Adrenal gland (tissue), 12 donors: ENCODE results near the gene AMZ1. TPM values are rescaled to one million over a fixed set of nuclear protein-coding genes. Genes with fewer than 3 reads are reported as not detected.
"Not testable (repeated sequence)": the region's sequence is repeated elsewhere in the genome, so short reads cannot be mapped to it uniquely, and the experiment has no call there.

Experiments
- DNase-seq, 7 donors: peaks; one replicate each; pipeline ENCODE4 v3.0.0-alpha.2; 2019 to 2020
- H3K27ac ChIP-seq, 5 donors: fragments of 200-600 bp; sonication (generic) in 4 of 5; 1 replicate in 3 of 5; 2 replicates in 2 of 5; pipeline versions ENCODE4 v1.5.1 to v1.8.0; 2016 to 2020; ENCODE audit warnings: mild to moderate bottlenecking in 1 of 5
- H3K27me3 ChIP-seq: fragments of 200-600 bp; 2 replicates; pipeline ENCODE4 v1.8.0; 2021
- H3K36me3 ChIP-seq, 2 donors: fragments of 200-600 bp; replicated peaks in 1 of 2; 1 replicate in 1 of 2; 2 replicates in 1 of 2; pipeline versions ENCODE4 v1.5.1 to v1.8.0; 2018 to 2022
- H3K4me1 ChIP-seq, 2 donors: fragments of 200-600 bp; replicated peaks in 1 of 2; 1 replicate in 1 of 2; 2 replicates in 1 of 2; pipeline versions ENCODE4 v1.5.1 to v1.8.0; 2018 to 2021
- H3K4me3 ChIP-seq, 4 donors: fragments of 200-600 bp; sonication (generic) in 3 of 4; one replicate each; pipeline ENCODE4 v1.5.1; 2016 to 2018
- H3K9me3 ChIP-seq, 3 donors: fragments of 200-600 bp; sonication (generic) in 1 of 3; replicated peaks in 1 of 3; 1 replicate in 2 of 3; 2 replicates in 1 of 3; pipeline versions ENCODE4 v1.5.1 to v1.8.0; 2016 to 2021
- POLR2A ChIP-seq, 2 donors: fragments of 450-650 bp; IDR thresholded peaks; one replicate each; pipeline ENCODE4 v1.6.1; 2017; ENCODE audit warnings: antibody characterized with exemption in 2 of 2, mild to moderate bottlenecking in 2 of 2, moderate library complexity in 1 of 2
- WGBS, 4 donors: extraction: QIAGEN DNeasy Blood & Tissue Kit in 2 of 4; methylation state at CpG; one replicate each; pipeline versions ENCODE4 v1.1.5 to v1.1.7; 2013 to 2017; 5-methylcytosine and 5-hydroxymethylcytosine counted together
- intact Hi-C, 2 donors: fragments of 100-400 bp; cut with DNase I; formaldehyde crosslinking; loops; one replicate each; pipeline versions ENCODE4 v1.14.1 to v1.15.0; 2022 to 2023
- polyA plus RNA-seq, 3 donors: library from polyadenylated mRNA; stranded (reverse); fragments of 200-250 nt in 2 of 3; fragments of 350-450 nt in 1 of 3; fragmentation: Illumina TruSeq in 1 of 3; extraction: RNeasy Lipid Tissue Mini Kit (QIAGEN cat#74804) in 1 of 3; gene quantifications; one replicate each; pipeline ENCODE4 v1.2.3, GENCODE V29; 2013 to 2014
- total RNA-seq, 9 donors: library from RNA; depleted of rRNA in 4 of 9; stranded (reverse); fragments of >200 nt in 4 of 9; fragments of 120-200 nt in 1 of 9; fragmentation: NEBNext Ultra II Directional in 1 of 9; extraction: Animal tissue kit (Norgen Biotek cat#: 25700) in 1 of 9; gene quantifications; one replicate each; pipeline versions ENCODE4 v1.1.0 to v1.2.4, GENCODE V29; 2013 to 2023
- TF ChIP-seq, protein P1 (sequence below), 6 experiments: fragments of 450-650 bp in 4 of 6; fragments of 200-600 bp in 2 of 6; sonication (generic) in 1 of 6; IDR thresholded peaks; 1 replicate in 5 of 6; 2 replicates in 1 of 6; pipeline versions ENCODE4 v1.5.1 to v1.8.0; 2016 to 2021; ENCODE audit warnings: antibody characterized with exemption in 6 of 6, mild to moderate bottlenecking in 2 of 6, moderate library complexity in 1 of 6
- donor health status: healthy with polysubstance abuse.
- donor health status: Bipolar disorder and iron deficiency.
- donor health status: DM: yes; HTN: yes; CAD: no.
- donor health status: DM: no; HTN: no; CAD: no.
- donor health status: DM: no; HTN: no; CAD: no.
- donor health status: DM: yes; HTN: yes; CAD: no.

AMZ1 gene
- total and polyA plus RNA-seq, 12 donors, result 0.06 to 0.36 (median 0.11) TPM; not detected in 6

- Histone ChIP-seq H3K27ac (peak overlapping the region in 2 of 5 donors; percentile 79), H3K27me3 (no peaks in the 10 kb centered on the region), H3K36me3 (peaks cover 0 to 7% of the 10 kb centered on the region in 2 donors), H3K4me1 (peaks cover 0 to 35% of the 10 kb centered on the region in 2 donors), H3K4me3 (no peak overlapping the region), H3K9me3 (no peaks in the 10 kb centered on the region)
- intact Hi-C loops, result loop anchor here in 1 of 2 donors (10.0 kb wide), 1 partner anchor 61 kb away; no protein-coding TSS in a partner anchor
- WGBS, 4 donors, result 84 to 93% (median 87%) methylated on average over 23 to 24 of the region's 24 CpGs
- peak in 3 of 7 donors; percentile 21 to 51 (median 23) for DNase-seq
- TF ChIP-seq POLR2A (IDR thresholded peaks at IDR 0.05), result no peak
- TF ChIP-seq, protein P1, sequence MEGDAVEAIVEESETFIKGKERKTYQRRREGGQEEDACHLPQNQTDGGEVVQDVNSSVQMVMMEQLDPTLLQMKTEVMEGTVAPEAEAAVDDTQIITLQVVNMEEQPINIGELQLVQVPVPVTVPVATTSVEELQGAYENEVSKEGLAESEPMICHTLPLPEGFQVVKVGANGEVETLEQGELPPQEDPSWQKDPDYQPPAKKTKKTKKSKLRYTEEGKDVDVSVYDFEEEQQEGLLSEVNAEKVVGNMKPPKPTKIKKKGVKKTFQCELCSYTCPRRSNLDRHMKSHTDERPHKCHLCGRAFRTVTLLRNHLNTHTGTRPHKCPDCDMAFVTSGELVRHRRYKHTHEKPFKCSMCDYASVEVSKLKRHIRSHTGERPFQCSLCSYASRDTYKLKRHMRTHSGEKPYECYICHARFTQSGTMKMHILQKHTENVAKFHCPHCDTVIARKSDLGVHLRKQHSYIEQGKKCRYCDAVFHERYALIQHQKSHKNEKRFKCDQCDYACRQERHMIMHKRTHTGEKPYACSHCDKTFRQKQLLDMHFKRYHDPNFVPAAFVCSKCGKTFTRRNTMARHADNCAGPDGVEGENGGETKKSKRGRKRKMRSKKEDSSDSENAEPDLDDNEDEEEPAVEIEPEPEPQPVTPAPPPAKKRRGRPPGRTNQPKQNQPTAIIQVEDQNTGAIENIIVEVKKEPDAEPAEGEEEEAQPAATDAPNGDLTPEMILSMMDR (IDR thresholded peaks at IDR 0.05), result no peak
Observed at GRCh38 chr7:2734084-2734686, 46.2 kb downstream of the AMZ1 start.

GRCh38 chr7:2734751-2735571 lies 47.0 kb downstream of the AMZ1 start:
- Histone ChIP-seq H3K36me3 (peaks cover 0 to 7% of the 10 kb centered on the region in 2 donors), H3K27me3 (no peaks in the 10 kb centered on the region), H3K27ac (peak overlapping the region in 3 of 5 donors; percentile 27 to 79 (median 79)), H3K4me3 (no peak overlapping the region), H3K4me1 (peaks cover 0 to 35% of the 10 kb centered on the region in 2 donors), H3K9me3 (no peaks in the 10 kb centered on the region)
- DNase-seq, result peak in 6 of 7 donors; percentile 52 to 83 (median 54)
- 52 to 67% (median 60%) methylated on average over 14 to 33 of the region's 33 CpGs for whole genome bisulfite sequencing, 4 donors
- intact Hi-C loops, result loop anchor here in 1 of 2 donors (10.0 kb wide), 1 partner anchor 60 kb away; no protein-coding TSS in a partner anchor
- TF ChIP-seq POLR2A (IDR thresholded peaks at IDR 0.05), result peak in 1 of 2 donors; percentile 14
- TF ChIP-seq, protein P1 (IDR thresholded peaks at IDR 0.05), result no peak

- H3K4me3 ChIP-seq, result no peak overlapping the region
- peaks cover 0 to 7% of the 10 kb centered on the region in 2 donors for H3K36me3 ChIP-seq
- DNase-seq, result peak in 3 of 7 donors; percentile 1 to 52 (median 14)
- H3K4me1 ChIP-seq, result peaks cover 0 to 35% of the 10 kb centered on the region in 2 donors
- no peak for TF ChIP-seq POLR2A (IDR thresholded peaks at IDR 0.05)
- TF ChIP-seq, protein P1 (IDR thresholded peaks at IDR 0.05), result no peak
- no peaks in the 10 kb centered on the region for H3K27me3 ChIP-seq
- H3K9me3 ChIP-seq, result no peaks in the 10 kb centered on the region
- H3K27ac ChIP-seq, result peak overlapping the region in 1 of 5 donors; percentile 79
- intact Hi-C loops, result loop anchor here in 1 of 2 donors (10.0 kb wide), 1 partner anchor 59 kb away; no protein-coding TSS in a partner anchor
- WGBS, 4 donors, result 89 to 93% (median 89%) methylated on average over 13 of the region's 13 CpGs
Observed at GRCh38 chr7:2735744-2736143, 47.7 kb downstream of the AMZ1 start.

GRCh38 chr7:2736411-2736914 lies 48.5 kb downstream of the AMZ1 start:
- Histone ChIP-seq H3K27me3 (no peaks in the 10 kb centered on the region), H3K27ac (no peak overlapping the region), H3K36me3 (no peaks in the 10 kb centered on the region), H3K4me1 (peaks cover 0 to 35% of the 10 kb centered on the region in 2 donors), H3K4me3 (no peak overlapping the region), H3K9me3 (no peaks in the 10 kb centered on the region)
- TF ChIP-seq, protein P1 (IDR thresholded peaks at IDR 0.05), result no peak
- no peak for TF ChIP-seq POLR2A (IDR thresholded peaks at IDR 0.05)
- intact Hi-C loops, result loop anchor here in 1 of 2 donors (10.0 kb wide), 1 partner anchor 58 kb away; no protein-coding TSS in a partner anchor
- DNase-seq, result peak in 3 of 7 donors; percentile 0 to 47 (median 21)
- WGBS, 4 donors, result 87 to 98% (median 93%) methylated on average over 17 of the region's 17 CpGs

GRCh38 chr7:2737005-2737743 lies 49.2 kb downstream of the AMZ1 start:
- not testable (repeated sequence) for H3K9me3 ChIP-seq

More at GRCh38 chr7:2737005-2737743, 49.2 kb downstream of the AMZ1 start:
- H3K27me3 ChIP-seq, H3K4me3 ChIP-seq, H3K36me3 ChIP-seq: not testable (repeated sequence)
- peak overlapping the region in 1 of 5 donors; percentile 45 for H3K27ac ChIP-seq
- WGBS, 4 donors, result 94% methylated on average over 15 of the region's 15 CpGs
- peaks cover 0 to 35% of the 10 kb centered on the region in 2 donors for H3K4me1 ChIP-seq
- intact Hi-C loops, result loop anchor here in 1 of 2 donors (10.0 kb wide), 1 partner anchor 58 kb away; no protein-coding TSS in a partner anchor
- DNase-seq, result peak in 3 of 7 donors; percentile 0 to 46 (median 13)
